HG03571 (cell line): ENCODE measurements around the gene PIGB.
"Not testable (repeated sequence)": the region's sequence is repeated elsewhere in the genome, so short reads cannot be mapped to it uniquely, and the experiment has no call there.

Experiments
- ATAC-seq: cut with Tn5 transposase; IDR thresholded peaks from one replicate; pipeline ENCODE4 v1.9.1; 2021; ENCODE audit not compliant: unreplicated experiment

The PIGB gene

GRCh38 chr15:55297315-55297714 is 21.7 kb upstream of the PIGB start:
- ATAC-seq, result no peak

- ATAC-seq, result not testable (repeated sequence)
Measured at GRCh38 chr15:55302801-55303200, 16.2 kb upstream of the PIGB start.

DNA sequence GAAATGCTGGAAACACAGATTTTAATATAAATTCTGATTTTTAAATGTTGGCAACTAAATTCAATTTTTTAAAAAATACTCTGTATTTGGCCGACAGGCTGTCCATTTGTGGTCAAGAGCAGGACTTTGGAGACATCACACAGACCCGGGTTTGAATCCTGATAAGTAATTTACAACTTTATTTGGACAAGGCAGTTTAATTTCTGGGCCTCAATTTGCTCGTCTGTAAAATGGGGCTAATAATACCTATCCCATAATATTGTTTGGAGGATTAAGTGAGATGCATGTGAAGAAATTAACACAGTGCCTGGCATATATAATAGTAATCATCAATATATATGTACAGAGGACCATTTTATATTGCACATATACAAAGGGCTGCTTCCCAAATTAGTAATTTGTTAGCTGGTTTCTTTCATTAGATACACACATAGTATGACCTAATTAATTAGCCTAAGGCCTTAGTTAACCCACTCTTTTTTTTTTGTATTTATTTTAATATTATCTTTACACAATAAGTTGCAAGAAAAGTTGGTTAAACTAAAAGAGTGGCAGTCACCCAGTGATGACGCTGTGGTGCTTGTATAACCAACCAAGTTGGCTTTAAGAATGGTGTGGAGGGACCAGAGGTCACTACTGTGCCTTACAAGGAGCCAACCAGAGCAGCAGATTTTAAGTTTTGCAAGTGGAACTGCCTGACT is 665 bp downstream of the PIGB start:
- no peak for ATAC-seq

DNA sequence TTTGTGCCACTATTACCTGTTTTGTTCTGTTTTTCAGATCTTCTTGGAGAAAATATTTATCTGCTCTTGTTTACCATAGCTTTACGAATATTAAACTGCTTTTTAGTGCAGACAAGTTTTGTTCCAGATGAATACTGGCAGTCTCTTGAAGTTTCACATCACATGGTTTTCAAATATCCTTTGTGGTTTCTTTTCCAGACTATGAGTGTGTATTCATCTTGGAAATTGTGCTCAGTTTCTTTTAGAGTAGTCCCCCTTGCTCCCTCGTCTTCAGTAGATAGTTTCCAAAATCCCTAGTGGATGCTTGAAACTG is 1.2 kb downstream of the PIGB start:
- no peak for ATAC-seq

GRCh38 chr15:55320963-55321362 is 1.9 kb downstream of the PIGB start:
- ATAC-seq, result no peak

DNA sequence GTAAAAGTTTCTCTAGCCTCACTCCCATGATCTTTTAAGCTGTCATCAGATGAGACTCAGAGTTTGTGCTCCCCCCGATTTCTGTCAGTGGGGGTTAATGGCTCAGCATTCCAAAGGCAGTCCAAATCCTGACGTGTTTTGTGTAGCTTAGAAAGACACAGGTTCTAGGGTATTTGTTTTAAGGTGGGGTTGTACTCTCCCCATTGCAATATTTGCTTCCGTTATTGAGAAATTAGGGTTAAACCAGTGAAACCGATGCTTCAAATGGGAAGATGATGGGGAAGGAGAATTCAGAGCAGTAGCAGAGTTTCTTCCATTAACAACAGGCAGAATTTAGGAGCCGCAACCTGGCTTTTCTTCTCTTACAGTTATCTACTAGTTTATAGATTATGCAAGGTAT is 3.4 kb downstream of the PIGB start:
- ATAC-seq, result no peak

GRCh38 chr15:55327387-55327786 is 8.4 kb downstream of the PIGB start:
- no peak for ATAC-seq

DNA sequence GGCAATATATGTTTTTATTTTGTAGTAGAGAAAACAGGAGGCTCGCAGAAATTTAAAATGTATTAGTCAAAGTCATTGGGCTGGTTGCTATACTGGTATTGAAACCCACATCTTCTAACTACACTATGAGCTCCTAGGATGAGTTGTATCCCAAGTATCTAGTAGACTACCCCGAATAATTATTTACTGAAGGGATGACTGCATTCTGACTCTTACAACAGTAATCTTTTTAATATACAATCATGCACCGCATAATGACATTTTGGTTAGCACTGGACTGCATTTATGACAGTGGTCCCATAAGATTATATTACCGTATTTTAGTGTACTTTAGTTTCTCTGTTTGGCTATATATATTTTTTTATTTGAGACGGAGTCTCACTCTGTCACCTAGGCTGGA is 15.3 kb downstream of the PIGB start:
- no peak for ATAC-seq

DNA sequence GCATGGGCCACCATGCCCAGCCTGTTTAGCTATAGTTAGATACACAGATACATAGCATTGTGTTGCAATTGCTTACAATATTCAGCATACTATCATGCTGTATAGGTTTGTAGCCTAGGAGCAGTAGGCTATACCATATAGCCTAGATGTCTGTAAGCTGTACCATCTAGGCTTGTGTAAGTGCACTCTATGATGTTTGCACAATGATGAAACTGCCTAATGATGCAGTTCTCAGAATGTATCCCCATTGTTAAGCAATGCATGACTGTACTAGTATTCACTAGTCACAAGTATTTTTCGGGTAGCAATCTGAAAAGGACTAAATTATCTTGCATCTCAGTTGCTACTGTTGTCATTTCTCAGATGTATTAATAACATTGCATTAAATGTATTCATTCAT is 16.0 kb downstream of the PIGB start:
- no peak for ATAC-seq

DNA sequence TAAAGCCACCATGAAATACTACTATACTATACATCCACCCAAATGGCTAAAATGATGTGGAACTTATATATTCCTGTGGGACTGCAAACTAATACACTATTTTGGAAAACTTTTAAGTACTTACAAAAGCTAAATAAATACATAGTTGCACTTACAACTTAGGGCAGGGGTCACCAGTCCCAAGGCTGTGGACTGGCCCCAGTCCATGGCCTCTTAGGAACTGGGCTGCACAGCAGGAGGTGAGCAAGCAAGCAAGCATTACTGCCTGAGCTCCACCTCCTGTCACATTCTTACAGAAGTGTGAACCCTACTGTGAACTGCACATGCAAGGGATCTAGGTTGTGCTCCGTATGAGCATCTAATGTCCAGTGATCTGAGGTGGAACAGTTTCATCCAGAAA is 18.1 kb downstream of the PIGB start:
- no peak for ATAC-seq

DNA sequence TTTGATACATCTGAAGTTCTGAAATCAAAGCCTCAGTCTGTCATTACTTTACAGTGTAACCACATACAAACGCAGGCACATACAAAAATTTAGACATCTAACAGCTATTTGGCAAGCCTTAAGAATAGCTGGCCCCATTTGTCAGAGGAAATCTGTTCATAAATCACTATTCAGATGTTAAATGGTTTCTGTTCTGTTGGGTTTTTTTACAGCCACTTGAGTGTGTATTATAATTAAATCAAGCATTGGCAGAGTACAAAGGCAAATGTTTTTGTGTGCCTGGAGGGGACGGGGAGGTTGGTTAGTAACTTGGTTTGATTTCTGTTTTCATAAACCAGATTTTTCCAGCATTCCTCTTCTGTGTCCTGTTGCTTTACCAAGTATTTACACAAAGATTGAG is 24.1 kb downstream of the PIGB start:
- ATAC-seq, result no peak

DNA sequence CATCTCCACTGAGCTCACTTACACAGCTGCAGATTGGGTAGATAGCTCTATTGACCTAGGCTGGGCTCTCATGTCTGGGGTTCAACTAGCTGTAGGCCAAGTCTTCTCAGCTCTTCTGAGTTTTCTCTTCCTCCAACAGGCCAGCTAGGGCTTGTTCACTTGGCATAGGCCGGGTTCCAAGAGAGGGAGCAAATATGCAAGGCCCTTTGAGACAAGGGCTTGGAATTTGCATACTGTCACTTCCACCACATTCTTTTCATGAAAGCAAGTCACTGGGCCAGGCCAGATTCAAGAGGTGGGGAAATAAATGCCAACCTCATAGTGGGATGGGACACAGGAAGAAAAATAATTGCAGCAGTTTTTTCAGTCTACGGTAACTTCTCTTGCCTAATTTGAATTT is 25.2 kb downstream of the PIGB start:
- no peak for ATAC-seq

DNA sequence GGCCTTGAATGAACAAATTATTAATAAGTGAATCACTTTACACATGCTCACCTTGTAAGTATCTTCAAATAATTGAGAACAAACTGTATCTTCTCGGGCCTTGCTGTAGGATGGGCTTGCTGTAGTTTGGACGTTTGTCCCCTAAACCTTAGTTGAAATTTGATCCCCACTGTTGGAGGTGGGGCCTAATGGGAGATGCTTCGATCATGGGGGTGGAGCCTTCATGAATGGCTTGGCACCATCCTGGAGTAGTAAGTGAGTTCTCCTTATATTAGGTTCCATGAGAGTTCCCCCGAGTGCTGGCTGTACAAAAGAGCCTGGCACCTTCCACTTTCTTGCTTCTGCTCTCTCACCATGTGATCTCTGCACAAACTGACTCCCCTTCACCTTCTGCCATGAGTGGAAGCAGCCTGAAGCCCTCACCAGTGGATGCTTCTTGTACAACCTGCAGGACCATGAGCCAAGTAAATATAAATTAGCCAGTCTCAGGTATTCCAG is 29.3 kb downstream of the PIGB start:
- no peak for ATAC-seq

- ATAC-seq, result no peak
Measured at GRCh38 chr15:55349282-55349681, 30.3 kb downstream of the PIGB start.

GRCh38 chr15:55353025-55353424 is 34.0 kb downstream of the PIGB start:
- ATAC-seq, result no peak

- no peak for ATAC-seq
Measured at GRCh38 chr15:55356985-55357585, 38.1 kb downstream of the PIGB start.

DNA sequence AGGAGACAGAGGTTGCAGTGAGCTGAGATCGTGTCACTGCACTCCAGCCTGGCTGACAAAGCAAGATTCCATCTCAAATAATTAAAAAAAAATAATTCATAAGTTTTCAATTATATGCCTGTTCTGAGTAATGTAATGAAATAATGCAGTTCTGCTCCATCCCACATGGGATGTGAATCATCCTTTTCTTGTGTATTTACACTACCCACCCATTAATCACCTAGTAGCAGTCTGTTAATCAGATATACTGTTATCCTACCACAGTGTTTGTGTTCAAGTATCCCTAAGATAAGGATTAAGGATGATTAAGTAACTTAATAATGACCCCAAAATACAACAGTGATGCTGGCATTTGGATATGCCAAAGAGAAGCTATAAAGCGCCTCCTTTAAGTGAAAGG is 38.8 kb downstream of the PIGB start:
- ATAC-seq, result no peak

- ATAC-seq, result no peak
Measured at GRCh38 chr15:55358471-55358870, 39.4 kb downstream of the PIGB start.

DNA sequence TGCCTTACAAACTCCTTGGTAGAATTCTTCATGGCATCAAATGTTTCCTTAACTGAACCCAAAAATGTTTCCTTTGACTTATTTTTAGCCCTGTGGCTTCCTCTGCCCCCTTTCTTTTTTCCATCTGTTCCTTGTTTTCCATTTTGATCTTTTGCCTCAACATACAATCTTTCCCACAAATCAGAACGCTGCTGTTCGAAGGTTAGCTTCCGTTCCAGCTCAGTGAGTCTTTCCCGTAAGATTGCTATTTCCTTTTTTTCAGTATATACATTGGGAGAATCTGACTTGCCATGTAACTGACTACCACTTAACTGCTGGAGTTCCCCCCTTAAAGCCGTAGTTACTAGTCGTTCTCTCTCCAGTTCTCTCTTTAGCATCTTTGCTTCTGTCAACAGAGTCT is 41.2 kb downstream of the PIGB start:
- ATAC-seq, result no peak

DNA sequence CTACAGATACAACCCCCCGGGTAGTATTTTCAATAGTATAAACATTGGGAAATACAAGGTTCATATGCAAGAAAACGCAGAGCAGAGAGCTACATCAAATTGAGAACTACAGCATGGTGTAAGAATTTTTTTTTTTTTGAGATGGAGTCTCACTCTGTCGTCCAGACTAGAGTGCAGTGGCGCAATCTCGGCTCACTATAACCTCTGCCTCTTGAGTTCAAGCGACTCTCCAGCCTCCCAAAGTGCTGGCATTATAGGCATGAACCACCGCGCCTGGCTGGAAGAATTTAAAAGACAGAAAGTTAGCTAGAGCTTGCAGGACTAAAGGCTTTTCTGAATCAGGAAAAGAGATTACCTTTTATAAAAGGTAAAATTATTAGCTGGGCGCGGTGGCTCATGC is 42.0 kb downstream of the PIGB start:
- ATAC-seq, result no peak

- ATAC-seq, result no peak
Measured at GRCh38 chr15:55362641-55363040, 43.6 kb downstream of the PIGB start.

DNA sequence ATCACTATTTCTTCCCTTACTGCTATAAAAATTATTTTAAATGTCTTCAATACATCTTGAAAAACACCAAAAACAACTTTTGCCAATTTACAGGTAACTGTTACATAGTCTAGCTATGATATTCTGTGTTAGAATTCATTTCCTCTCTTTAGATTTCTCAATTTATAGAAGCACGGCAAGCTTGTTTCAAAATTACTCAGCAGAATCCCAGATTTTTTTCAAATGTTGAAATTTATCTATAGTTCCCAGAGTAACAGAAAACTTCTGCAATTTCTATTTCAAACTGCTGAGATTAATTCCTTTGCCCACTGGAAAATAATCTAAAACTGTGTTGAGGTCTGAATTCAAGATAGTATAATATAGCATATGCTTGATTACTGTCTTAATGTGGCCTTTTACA is 48.0 kb downstream of the PIGB start:
- no peak for ATAC-seq
